BJ (cell line): ENCODE data around the gene CLN3. TPM values are rescaled to one million over a fixed set of nuclear protein-coding genes. Genes with fewer than 3 reads are reported as not detected.

Experiments
- CTCF ChIA-PET: fragments of 350-600 bp; formaldehyde crosslinking; extraction: SDS; loops from one replicate; lab custom pipeline; 2021; ENCODE audit warnings: antibody characterized with exemption, inconsistent platforms; lab: Yijun Ruan, JAX
- POLR2A ChIA-PET: fragments of 300-600 bp; sonication (Branson Sonifier 250); formaldehyde crosslinking; extraction: SDS; loops from one replicate; lab custom pipeline; 2021; ENCODE audit warnings: antibody characterized with exemption; lab: Charles Lee
- DNase-seq: peaks from one replicate; pipeline ENCODE4 v3.0.0-alpha.2; 2011; ENCODE audit warnings: low read depth
- H3K27me3 ChIP-seq: 2 replicates; pipeline ENCODE4 v1.6.0; 2011; ENCODE audit warnings: low read length; ENCODE audit not compliant: control insufficient read depth, insufficient read depth
- H3K36me3 ChIP-seq: 2 replicates; pipeline ENCODE4 v1.5.1; 2011; ENCODE audit warnings: low read length; ENCODE audit not compliant: control insufficient read depth, insufficient read depth
- H3K4me3 ChIP-seq: 2 replicates; pipeline ENCODE4 v1.5.1; 2011; ENCODE audit warnings: low read depth, mild to moderate bottlenecking, control low read depth, low read length
- polyA plus RNA-seq: library from polyadenylated mRNA; depleted of rRNA; stranded (reverse); fragments of >200 nt; gene quantifications from 2 replicates; pipeline ENCODE4 v1.2.3, GENCODE V29; 2011
- TF ChIP-seq, protein P1 (sequence below): IDR thresholded peaks from 2 replicates; pipeline ENCODE4 v1.5.1; 2011; ENCODE audit warnings: low read depth, mild to moderate bottlenecking, control low read depth, inconsistent platforms, low read length, moderate library complexity; ENCODE audit not compliant: insufficient read depth

CLN3 gene
- polyA plus RNA-seq, 1 experiment = 25.2 TPM

DNA sequence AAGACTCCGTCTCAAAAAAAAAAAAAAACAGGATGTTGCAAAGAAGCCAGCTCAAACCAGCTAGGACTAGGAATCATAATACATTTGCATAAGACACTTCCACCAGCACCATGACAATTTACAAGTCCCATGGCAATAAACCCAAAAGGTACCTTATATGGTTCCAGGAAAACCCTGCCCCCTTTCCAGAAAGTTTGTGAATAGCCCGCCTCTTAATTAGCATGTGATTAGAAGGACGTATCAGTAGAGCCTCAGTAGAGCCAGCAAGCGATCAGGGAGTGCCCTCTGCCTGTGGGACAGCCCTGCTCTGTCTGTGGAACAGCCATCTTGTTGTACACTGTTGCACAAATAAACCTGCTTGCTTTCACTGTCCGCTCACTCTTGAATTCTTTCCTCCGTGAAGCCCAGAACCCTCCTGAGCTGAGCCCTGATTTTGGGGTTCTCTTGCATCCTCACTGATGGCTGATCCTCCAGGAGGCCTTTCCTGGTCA, 32.9 kb upstream of the CLN3 start:
- no peak overlapping the region for H3K4me3 ChIP-seq
- H3K27me3 ChIP-seq = peaks cover 1% of the 10 kb centered on the region; the same call in 1 of the 2 replicates
- ChIA-PET POLR2A (no interaction called here), CTCF (no interaction called here)
- DNase-seq = no peak
- TF ChIP-seq, protein P1, sequence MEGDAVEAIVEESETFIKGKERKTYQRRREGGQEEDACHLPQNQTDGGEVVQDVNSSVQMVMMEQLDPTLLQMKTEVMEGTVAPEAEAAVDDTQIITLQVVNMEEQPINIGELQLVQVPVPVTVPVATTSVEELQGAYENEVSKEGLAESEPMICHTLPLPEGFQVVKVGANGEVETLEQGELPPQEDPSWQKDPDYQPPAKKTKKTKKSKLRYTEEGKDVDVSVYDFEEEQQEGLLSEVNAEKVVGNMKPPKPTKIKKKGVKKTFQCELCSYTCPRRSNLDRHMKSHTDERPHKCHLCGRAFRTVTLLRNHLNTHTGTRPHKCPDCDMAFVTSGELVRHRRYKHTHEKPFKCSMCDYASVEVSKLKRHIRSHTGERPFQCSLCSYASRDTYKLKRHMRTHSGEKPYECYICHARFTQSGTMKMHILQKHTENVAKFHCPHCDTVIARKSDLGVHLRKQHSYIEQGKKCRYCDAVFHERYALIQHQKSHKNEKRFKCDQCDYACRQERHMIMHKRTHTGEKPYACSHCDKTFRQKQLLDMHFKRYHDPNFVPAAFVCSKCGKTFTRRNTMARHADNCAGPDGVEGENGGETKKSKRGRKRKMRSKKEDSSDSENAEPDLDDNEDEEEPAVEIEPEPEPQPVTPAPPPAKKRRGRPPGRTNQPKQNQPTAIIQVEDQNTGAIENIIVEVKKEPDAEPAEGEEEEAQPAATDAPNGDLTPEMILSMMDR = no peak
- no peaks in the 10 kb centered on the region for H3K36me3 ChIP-seq

DNA sequence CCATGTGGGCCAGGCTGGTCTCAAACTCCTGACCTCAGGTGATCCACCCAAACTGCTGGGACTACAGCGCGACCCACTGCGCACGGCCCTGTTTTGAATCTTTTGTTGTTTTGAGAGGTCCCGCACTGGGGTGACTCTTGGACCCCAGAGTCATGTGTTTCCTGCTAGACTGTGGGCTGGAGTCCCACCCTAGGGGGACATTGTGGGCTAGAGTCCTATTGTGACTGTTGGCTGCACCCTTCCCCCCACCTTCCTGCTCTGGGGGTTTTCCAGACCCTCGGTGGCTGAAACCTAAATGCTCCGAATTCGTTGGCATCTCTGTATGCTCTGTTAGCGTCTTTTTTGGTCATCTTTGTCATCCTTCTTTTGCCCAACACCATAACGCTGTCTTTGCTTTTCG, 30.9 kb upstream of the CLN3 start:
- no peak overlapping the region for H3K4me3 ChIP-seq
- POLR2A ChIA-PET = no interaction called here
- no peak for DNase-seq
- peaks cover 1% of the 10 kb centered on the region; the same call in 1 of the 2 replicates for H3K27me3 ChIP-seq
- CTCF ChIA-PET = no interaction called here
- TF ChIP-seq, protein P1 = no peak
- H3K36me3 ChIP-seq = no peaks in the 10 kb centered on the region

DNA sequence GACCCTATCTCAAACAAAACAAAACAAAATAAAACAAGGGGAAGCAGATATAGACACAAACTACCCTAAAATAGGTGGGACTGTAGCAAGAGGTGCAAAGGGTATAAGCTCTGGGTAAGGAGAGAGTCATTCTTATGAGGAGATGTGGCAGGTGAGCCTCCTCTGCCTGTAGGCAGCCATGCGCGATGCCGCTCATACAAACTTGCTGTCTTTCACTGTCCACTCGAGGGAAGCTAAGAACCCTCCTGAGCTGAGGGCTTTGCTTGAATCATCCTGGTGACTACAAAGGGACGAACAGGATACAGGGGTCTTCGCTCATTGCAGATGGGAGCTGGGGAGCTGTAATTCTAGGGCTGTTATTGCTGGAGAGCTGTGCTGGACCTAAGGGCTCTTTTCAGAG, 29.6 kb upstream of the CLN3 start:
- CTCF ChIA-PET = interaction anchor here (1.1 kb wide), 1 partner anchor 11 kb away, joined by 3 read pairs; no protein-coding TSS in a partner anchor

DNA sequence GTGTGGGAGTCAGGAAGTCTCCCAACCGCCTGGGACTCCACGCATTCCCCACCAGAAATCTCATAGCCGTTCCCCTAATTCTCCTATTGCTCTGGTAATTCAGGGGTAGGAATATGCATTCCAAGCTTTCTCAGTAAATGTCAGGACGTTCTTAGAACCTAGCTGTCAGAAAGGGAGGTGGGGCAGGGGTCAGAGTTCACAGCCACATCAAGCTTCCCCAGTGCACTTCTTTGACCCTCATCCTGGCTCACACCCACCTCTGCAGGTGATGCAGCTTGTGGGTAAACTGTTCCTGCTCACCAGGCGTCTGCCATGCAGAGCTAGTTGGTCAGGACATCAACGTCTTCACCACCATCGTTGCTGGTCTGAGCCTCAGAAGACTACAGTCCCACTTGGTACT, 28.8 kb upstream of the CLN3 start:
- CTCF ChIA-PET = no interaction called here
- Histone ChIP-seq H3K4me3 (no peak overlapping the region), H3K27me3 (peaks cover 1% of the 10 kb centered on the region; the same call in 1 of the 2 replicates), H3K36me3 (no peaks in the 10 kb centered on the region)
- POLR2A ChIA-PET = no interaction called here
- DNase-seq = no peak
- TF ChIP-seq, protein P1 = no peak

More for the DNA sequence above, 29.6 kb upstream of the CLN3 start:
- POLR2A ChIA-PET = no interaction called here
- TF ChIP-seq, protein P1 = no peak
- no peak overlapping the region for H3K4me3 ChIP-seq
- peaks cover 1% of the 10 kb centered on the region; the same call in 1 of the 2 replicates for H3K27me3 ChIP-seq
- no peaks in the 10 kb centered on the region for H3K36me3 ChIP-seq
- no peak for DNase-seq

DNA sequence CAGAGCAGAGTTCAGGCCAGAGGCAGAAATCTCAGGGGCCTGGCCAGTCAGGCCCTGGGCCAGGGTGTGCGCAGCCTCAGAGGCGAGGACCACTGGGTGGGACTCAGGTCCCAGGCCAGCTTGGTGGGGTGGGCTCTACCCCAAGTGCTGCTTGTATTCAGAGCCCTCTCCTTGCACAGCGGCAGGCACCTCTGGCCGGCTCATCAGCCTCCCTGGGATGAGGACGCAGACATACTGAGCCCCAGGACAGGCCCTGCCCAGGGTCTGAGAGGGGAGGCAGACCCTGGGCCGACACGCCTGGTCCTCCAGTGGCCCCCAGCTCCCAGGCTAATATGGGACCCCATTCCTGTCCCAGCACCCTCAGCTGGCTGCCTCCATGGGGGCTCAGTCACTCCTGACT, 22.4 kb upstream of the CLN3 start:
- no peak for DNase-seq
- Histone ChIP-seq H3K36me3 (no peaks in the 10 kb centered on the region), H3K27me3 (no peaks in the 10 kb centered on the region), H3K4me3 (no peak overlapping the region)
- ChIA-PET CTCF (no interaction called here), POLR2A (no interaction called here)
- TF ChIP-seq, protein P1 = no peak
